ENCODE measurements around the gene CKAP4.

Gene CKAP4

DNA sequence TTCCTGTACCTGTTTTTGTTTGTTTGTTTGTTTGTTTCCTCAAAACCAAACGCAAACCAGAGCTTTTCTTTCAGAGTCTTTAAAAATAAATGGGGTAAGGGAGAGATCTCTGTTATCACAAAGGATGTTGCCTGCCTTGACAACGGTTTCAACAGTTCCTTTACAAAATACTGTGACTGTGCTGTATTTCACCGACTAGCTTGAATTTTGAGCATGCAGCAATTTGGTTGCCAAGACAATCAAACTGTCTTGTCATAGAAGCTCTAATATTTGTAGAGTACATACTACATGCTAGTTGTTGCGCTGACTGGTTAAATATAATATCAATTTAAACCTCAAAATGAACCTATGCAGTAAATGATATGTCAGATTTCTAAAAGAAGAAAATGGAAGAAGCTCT lies 32.3 kb upstream of the CKAP4 start:
- H3K27ac ChIP-seq: no peak overlapping the region
- TF ChIP-seq, protein P1, sequence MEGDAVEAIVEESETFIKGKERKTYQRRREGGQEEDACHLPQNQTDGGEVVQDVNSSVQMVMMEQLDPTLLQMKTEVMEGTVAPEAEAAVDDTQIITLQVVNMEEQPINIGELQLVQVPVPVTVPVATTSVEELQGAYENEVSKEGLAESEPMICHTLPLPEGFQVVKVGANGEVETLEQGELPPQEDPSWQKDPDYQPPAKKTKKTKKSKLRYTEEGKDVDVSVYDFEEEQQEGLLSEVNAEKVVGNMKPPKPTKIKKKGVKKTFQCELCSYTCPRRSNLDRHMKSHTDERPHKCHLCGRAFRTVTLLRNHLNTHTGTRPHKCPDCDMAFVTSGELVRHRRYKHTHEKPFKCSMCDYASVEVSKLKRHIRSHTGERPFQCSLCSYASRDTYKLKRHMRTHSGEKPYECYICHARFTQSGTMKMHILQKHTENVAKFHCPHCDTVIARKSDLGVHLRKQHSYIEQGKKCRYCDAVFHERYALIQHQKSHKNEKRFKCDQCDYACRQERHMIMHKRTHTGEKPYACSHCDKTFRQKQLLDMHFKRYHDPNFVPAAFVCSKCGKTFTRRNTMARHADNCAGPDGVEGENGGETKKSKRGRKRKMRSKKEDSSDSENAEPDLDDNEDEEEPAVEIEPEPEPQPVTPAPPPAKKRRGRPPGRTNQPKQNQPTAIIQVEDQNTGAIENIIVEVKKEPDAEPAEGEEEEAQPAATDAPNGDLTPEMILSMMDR (IDR thresholded peaks at IDR 0.05): no peak
- peaks cover 0 to 8% (median 0%) of the 10 kb centered on the region in 3 donors for H3K9me3 ChIP-seq
- intact Hi-C loops (cut with DNase I; ENCODE audit: low total_unique reads): loop anchor here (5.0 kb wide), 1 partner anchor 53 kb away; no protein-coding TSS in a partner anchor
- no peaks in the 10 kb centered on the region for H3K36me3 ChIP-seq
- no peak for DNase-seq
- H3K4me3 ChIP-seq: no peak overlapping the region
- H3K4me1 ChIP-seq: no peaks in the 10 kb centered on the region
- peaks cover 0 to 5% of the 10 kb centered on the region in 2 donors for H3K27me3 ChIP-seq

DNA sequence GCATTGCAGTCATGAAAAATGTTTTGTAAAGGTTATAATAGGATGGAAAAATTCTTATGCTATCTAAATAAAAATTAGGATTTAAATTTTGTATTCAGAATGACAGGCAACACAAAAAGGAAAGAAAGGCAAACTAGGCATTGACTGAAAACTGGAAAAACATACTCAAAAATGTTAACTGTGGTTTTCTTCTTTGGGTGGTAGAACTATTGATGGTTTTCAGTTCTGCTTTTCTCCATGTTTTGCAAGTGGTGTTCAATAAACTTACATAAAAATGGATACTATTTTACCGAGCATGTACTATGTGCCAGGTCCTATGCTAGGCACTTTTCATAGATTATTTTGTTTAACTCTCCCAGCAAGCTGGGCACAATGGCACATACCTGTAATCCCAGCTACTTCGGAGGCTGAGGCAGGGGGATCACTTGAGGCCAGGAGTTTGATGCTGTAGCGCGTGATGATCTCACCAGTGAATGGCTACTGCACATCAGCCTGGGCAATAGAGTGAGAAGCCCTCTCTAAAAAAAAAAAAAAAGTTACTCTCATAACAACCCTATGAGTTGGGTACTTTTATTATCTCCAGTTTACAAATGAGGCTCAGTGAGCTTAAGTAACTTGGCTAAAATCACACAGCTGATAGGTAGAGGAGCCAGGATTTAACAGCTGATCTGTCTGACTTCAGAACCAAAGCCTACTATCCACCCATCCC lies 28.4 kb upstream of the CKAP4 start:
- intact Hi-C loops (cut with DNase I; ENCODE audit: low total_unique reads): no loop called here
- DNase-seq: no peak
- Histone ChIP-seq H3K27me3 (no peaks in the 10 kb centered on the region), H3K4me3 (no peak overlapping the region), H3K9me3 (no peaks in the 10 kb centered on the region), H3K27ac (no peak overlapping the region), H3K36me3 (no peaks in the 10 kb centered on the region), H3K4me1 (no peaks in the 10 kb centered on the region)
- TF ChIP-seq, protein P1 (IDR thresholded peaks at IDR 0.05): no peak

DNA sequence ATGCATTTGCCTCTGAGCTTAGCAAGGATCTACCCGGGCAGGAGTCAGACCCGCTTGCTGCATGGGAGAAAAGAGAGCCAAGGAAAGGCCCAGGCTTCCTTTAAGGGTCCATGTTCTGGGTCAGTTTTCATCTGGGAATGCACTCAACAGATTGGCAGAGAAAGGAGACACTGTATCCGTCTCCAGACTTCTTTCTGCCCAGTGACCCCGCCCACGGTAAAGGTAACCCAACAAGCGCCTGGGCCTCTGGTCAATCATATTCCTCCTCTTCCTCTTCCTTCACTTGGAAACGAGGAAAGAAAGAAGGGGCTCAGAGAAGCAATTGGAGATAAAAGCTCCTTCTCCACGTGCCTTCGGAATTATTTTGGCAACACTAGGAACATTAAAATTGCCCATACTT lies 27.6 kb upstream of the CKAP4 start:
- DNase-seq: no peak
- TF ChIP-seq, protein P1 (IDR thresholded peaks at IDR 0.05): no peak
- Histone ChIP-seq H3K4me3 (no peak overlapping the region), H3K27me3 (no peaks in the 10 kb centered on the region), H3K9me3 (no peaks in the 10 kb centered on the region), H3K4me1 (no peaks in the 10 kb centered on the region), H3K27ac (no peak overlapping the region), H3K36me3 (no peaks in the 10 kb centered on the region)
- intact Hi-C loops (cut with DNase I; ENCODE audit: low total_unique reads): no loop called here

DNA sequence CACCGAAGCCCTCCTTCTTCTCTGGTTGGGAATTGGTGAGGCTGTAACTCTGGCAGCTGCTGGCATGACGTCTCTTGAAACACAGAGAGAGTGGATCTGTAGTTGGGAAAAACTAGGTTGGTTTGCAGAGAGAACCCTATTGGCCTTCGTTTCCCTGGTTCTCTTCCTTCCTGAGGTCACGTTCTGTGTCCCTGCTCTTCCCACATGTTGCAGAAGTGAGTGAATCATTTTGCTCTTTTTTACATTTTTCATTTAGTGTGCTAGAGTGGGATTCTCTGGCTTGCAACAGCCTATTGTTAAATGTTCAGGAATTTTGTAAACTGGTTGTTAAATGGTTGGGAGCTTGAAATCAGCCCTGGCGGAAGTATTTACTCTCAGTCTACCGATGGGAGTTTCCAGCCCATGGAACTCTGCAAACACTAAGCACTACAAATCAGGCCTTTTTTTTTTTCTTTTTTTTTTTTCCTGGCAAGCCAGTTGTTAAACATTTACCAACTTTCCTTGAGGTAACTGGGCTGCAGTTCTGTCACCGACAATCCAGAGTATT lies 26.8 kb upstream of the CKAP4 start:
- Histone ChIP-seq H3K36me3 (no peaks in the 10 kb centered on the region), H3K4me1 (no peaks in the 10 kb centered on the region), H3K27me3 (no peaks in the 10 kb centered on the region), H3K9me3 (no peaks in the 10 kb centered on the region), H3K27ac (no peak overlapping the region), H3K4me3 (no peak overlapping the region)
- intact Hi-C loops (cut with DNase I; ENCODE audit: low total_unique reads): no loop called here
- DNase-seq: no peak
- TF ChIP-seq, protein P1 (IDR thresholded peaks at IDR 0.05): no peak

DNA sequence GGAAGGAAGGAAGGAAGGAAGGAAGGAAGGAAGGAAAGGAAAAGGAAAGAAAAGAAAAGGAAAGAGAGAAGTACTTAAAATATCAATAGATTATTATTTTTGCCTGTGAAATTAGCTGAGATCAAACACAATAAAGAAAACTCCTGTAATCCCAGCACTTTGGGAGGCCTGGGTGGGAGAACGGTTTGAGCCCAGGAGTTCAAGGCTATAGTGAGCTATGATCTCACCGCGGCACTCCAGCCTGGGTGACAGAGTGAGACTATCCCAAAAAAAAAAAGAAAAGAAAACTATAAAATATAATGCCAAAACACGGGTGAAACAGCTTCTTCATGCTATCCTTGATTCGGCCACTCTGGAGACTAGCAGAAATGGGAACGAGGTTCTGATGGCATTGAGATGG lies 26.2 kb upstream of the CKAP4 start:
- H3K4me1 ChIP-seq: no peaks in the 10 kb centered on the region
- TF ChIP-seq, protein P1 (IDR thresholded peaks at IDR 0.05): no peak
- no peak overlapping the region for H3K4me3 ChIP-seq
- H3K36me3 ChIP-seq: no peaks in the 10 kb centered on the region
- no peak overlapping the region for H3K27ac ChIP-seq
- H3K27me3 ChIP-seq: no peaks in the 10 kb centered on the region
- no peaks in the 10 kb centered on the region for H3K9me3 ChIP-seq
- no peak for DNase-seq
- intact Hi-C loops (cut with DNase I; ENCODE audit: low total_unique reads): no loop called here

All from tibial artery (tissue), 4 donors.